ENCODE data around the gene PAX4.
"Not testable (repeated sequence)": the region's sequence is repeated elsewhere in the genome, so short reads cannot be mapped to it uniquely, and the experiment has no call there.

Gene PAX4

GRCh38 chr7:127585044-127585953 is 32.6 kb downstream of the PAX4 start, which contains the start of gene GCC1:
Gene GCC1, minus strand, starts transcription at chr7:127585596. Its CDS starts 414 bp downstream, at chr7:127585182.
- peak; percentile 90 to 94 for DNase-seq (ENCODE audit: low read depth in 2 of 2)

DNA sequence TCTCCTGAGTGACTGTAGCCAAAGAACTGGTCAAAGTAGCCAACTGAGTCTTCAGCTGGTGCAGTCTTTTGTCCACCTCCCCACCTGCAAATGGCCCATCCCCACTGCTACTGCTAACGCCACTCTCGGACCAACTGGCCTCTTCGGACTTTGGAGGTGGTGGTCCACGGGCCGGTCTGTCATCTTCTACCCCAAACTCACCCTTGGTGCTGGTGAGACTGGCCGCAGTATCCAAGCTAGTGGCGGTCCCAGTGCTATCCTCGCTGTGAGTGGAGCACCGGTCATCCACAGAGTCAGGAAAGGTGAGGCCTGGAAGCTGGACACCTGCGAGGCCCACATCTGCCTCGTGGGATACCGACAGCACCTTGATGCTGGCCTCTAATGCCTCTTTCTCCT is 33.3 kb downstream of the PAX4 start:
- DNase-seq (ENCODE audit: low read depth in 2 of 2): no peak

- DNase-seq (ENCODE audit: low read depth in 2 of 2): no peak
These were observed 35.6 kb downstream of the PAX4 start for GRCh38 chr7:127582361-127582760.

DNA sequence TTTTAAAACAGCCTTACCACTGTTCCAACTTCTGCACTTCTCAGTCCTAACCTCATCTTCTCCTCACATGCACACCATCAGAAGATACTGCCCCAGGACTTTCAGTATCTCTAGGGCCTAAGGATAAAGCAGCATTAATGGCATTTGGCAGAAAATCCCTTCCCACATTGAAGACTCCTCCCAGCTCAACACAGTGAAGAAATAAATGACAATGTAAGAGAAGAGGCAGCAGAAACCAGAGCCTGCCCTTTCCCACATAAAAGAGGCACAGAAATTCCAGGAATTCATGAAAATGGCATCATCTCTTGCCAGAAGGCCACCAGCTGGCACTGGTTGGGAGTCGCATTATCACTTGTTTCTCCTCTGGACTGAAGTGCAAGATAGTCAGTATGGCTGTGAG is 36.2 kb downstream of the PAX4 start:
- DNase-seq (ENCODE audit: low read depth in 2 of 2): no peak

- no peak for DNase-seq (ENCODE audit: low read depth in 2 of 2)
These were observed 37.3 kb downstream of the PAX4 start for GRCh38 chr7:127580612-127581011.

DNA sequence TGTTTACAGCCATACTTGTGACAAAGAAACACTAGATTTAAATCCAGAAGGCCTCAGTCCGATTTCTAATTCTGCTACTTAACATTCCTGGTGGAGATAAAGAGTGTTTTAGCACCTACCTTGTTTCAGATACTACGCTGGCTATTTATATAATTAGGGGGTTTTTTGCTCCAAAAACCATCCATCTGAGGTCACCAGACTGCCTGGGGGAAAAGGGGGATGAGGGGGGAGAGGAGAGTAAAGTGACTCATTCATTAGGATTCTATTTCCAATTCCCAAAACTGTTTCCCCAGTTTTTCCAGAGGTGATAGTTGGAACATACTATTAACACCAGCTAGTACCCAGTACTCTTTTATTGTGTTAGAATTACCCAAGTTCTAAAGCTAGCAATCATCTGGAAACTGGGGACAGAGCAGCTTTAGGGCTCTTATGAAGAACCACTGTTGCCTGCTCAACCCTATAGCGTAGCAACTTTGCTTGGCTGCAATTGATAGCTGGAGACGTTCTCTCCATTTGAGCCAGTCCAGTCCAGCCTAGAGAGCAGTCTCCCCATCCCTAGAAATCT is 39.1 kb downstream of the PAX4 start:
- no peak for DNase-seq (ENCODE audit: low read depth in 2 of 2)

- DNase-seq (ENCODE audit: low read depth in 2 of 2): no peak
These were observed 39.8 kb downstream of the PAX4 start for GRCh38 chr7:127578036-127578684.

DNA sequence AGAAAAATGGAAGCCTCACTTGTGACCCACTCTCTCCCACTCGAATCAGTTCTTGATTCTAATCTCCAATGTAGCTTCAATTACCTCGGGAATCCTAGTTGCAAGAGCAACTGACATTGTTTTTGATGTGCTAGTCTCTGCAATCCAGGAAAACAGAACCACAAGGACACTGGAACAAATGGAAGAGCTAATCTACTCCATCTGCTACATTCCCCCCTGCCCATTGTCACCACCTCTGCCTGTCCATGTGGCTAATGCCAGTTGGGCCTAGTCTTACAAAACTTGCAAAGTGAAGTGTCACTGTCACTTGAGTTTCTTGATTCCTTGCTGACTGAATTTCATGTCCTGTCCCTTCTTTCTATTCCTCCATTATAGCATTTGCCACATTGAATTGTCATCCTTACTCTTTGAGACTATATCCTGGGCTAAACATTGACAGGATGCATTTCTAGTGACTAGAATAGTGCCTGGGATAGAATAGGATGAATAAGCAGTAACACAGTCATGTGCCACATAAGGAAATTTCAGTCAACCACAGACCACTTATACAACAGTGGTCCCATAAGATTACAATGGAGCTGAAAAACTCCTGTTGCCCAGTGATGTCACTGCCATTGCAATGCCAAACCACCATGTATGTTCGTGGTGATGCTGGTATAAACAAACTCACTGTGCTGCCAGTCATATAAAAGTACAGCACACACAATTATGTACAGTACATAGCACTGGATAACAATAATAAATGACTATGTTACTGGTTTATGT is 46.0 kb downstream of the PAX4 start:
- DNase-seq (ENCODE audit: low read depth in 2 of 2): no peak

GRCh38 chr7:127568034-127568433 is 49.9 kb downstream of the PAX4 start:
- DNase-seq (ENCODE audit: low read depth in 2 of 2): not testable (repeated sequence)

DNA sequence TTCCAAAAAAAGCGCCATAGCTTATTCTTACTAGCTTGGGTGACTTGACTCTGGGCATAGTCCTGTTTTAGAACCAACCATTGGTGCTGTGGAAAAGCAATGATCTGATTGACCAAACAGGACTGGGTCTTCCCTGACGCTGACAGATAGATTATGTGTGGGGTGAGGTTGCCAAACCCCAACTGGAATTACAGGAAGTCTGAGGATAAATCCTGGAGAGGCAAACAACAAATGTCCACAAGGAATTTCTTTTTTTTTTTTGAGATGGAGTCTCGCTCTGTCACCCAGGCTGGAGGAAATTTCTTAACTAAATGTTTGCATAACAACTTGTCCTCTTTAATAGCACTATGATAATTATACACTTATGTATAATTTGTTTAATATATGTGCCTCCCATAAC is 51.7 kb downstream of the PAX4 start:
- no peak for DNase-seq (ENCODE audit: low read depth in 2 of 2)

Data from stimulated activated CD8-positive, alpha-beta memory T cell treated with anti-CD3 and anti-CD28 coated beads, Interleukin-2, amount 100 ng/mL, for 48 hours (primary cell).